IMR-90 (cell line): ENCODE data around the gene RPL4. TPM values are rescaled to one million over a fixed set of nuclear protein-coding genes. Genes with fewer than 3 reads are reported as not detected.

Source experiments
- ATAC-seq: fragments of 200-7000 bp; cut with Tn5 transposase; 2 replicates; pipeline ENCODE4 v1.9.1; 2020; ENCODE audit warnings: low read depth, mild to moderate bottlenecking, moderate library complexity
- BruUV-seq: library from RNA; stranded (reverse); fragments of 400-500 nt; replicated peaks from 2 replicates; lab custom pipeline; 2021; lab: Mats Ljungman, UMichigan
- CTCF ChIA-PET: fragments of 300-600 bp; formaldehyde crosslinking; extraction: SDS; loops from one replicate; lab custom pipeline; 2021; ENCODE audit warnings: antibody characterized with exemption; lab: Yijun Ruan, JAX
- POLR2A ChIA-PET: fragments of 300-600 bp; sonication (Branson Sonifier 250); formaldehyde crosslinking; loops from one replicate; lab custom pipeline; 2022; ENCODE audit warnings: antibody characterized with exemption; ENCODE audit not compliant: unreplicated experiment; lab: Charles Lee
- DNase-seq: peaks from one replicate; pipeline ENCODE4 v3.0.0; 2013
- H2AFZ ChIP-seq: replicated peaks from 2 replicates; pipeline ENCODE3; 2013; ENCODE audit warnings: low read length, mild to moderate bottlenecking; ENCODE audit not compliant: poor library complexity
- H2AK5ac ChIP-seq: 2 replicates; pipeline ENCODE4 v1.6.1; 2013; ENCODE audit warnings: low read depth, low read length, inconsistent platforms
- H2AK9ac ChIP-seq: replicated peaks from 2 replicates; pipeline ENCODE3; 2013; ENCODE audit warnings: mild to moderate bottlenecking, low read depth, low read length, moderate library complexity; ENCODE audit not compliant: poor library complexity
- H2BK120ac ChIP-seq: 2 replicates; pipeline ENCODE4 v1.6.1; 2013; ENCODE audit warnings: low read depth, low read length, inconsistent platforms
- H2BK15ac ChIP-seq: 3 replicates; pipeline ENCODE4 v1.6.1; 2013; ENCODE audit warnings: low read depth, low read length, inconsistent platforms
- H2BK20ac ChIP-seq: 2 replicates; pipeline ENCODE4 v1.6.1; 2013; ENCODE audit warnings: low read depth, mild to moderate bottlenecking, inconsistent platforms, low read length, moderate library complexity
- H2BK5ac ChIP-seq: 2 replicates; pipeline ENCODE4 v1.6.1; 2013; ENCODE audit warnings: mild to moderate bottlenecking, low read depth, low read length, inconsistent platforms; ENCODE audit not compliant: poor library complexity, severe bottlenecking
- H3K14ac ChIP-seq: replicated peaks from 2 replicates; pipeline ENCODE4 v1.6.1; 2013; ENCODE audit warnings: low read depth, low read length, inconsistent platforms
- H3K18ac ChIP-seq: 2 replicates; pipeline ENCODE4 v1.6.1; 2013; ENCODE audit warnings: low read depth, low read length, control low read depth
- H3K23ac ChIP-seq: 2 replicates; pipeline ENCODE4 v1.6.1; 2013; ENCODE audit warnings: low read depth, low read length, inconsistent platforms
- H3K27ac ChIP-seq: 2 replicates; pipeline ENCODE4 v1.5.1; 2013; ENCODE audit warnings: mild to moderate bottlenecking, control low read depth, low read length; ENCODE audit not compliant: insufficient read depth
- H3K27me3 ChIP-seq: 2 replicates; pipeline ENCODE4 v1.6.1; 2013; ENCODE audit warnings: low read length; ENCODE audit not compliant: control insufficient read depth, insufficient read depth
- H3K36me3 ChIP-seq: 2 replicates; pipeline ENCODE4 v1.6.1; 2013; ENCODE audit warnings: low read length, mixed read lengths; ENCODE audit not compliant: control insufficient read depth, insufficient read depth
- H3K4ac ChIP-seq: 2 replicates; pipeline ENCODE4 v1.6.1; 2013; ENCODE audit warnings: low read depth, low read length, inconsistent platforms
- H3K4me1 ChIP-seq: 2 replicates; pipeline ENCODE4 v1.6.1; 2013; ENCODE audit warnings: low read length, mixed read lengths; ENCODE audit not compliant: control insufficient read depth, insufficient read depth
- H3K4me2 ChIP-seq: 2 replicates; pipeline ENCODE4 v1.6.1; 2013; ENCODE audit warnings: low read depth, mild to moderate bottlenecking, control low read depth, low read length, moderate library complexity
- H3K4me3 ChIP-seq: 2 replicates; pipeline ENCODE4 v1.5.1; 2013; ENCODE audit warnings: low read depth, mild to moderate bottlenecking, control low read depth, low read length, moderate library complexity; ENCODE audit not compliant: insufficient read depth
- H3K56ac ChIP-seq: 2 replicates; pipeline ENCODE4 v1.6.1; 2013; ENCODE audit warnings: low read length, inconsistent platforms; ENCODE audit not compliant: insufficient read depth; ENCODE audit errors: extremely low read depth
- H3K79me1 ChIP-seq, 2 experiments: 2 replicates each; pipeline ENCODE4 v1.6.1; 2013; ENCODE audit warnings: low read length in 2 of 2, inconsistent platforms in 1 of 2, low read depth in 1 of 2
- H3K9ac ChIP-seq: 2 replicates; pipeline ENCODE4 v1.6.1; 2013; ENCODE audit warnings: low read depth, low read length, control low read depth
- H3K9me1 ChIP-seq: 2 replicates; pipeline ENCODE4 v1.6.1; 2013; ENCODE audit warnings: low read length, inconsistent platforms; ENCODE audit not compliant: insufficient read depth
- H3K9me3 ChIP-seq: 2 replicates; pipeline ENCODE4 v1.6.1; 2013; ENCODE audit warnings: low read length; ENCODE audit not compliant: control insufficient read depth, insufficient read depth
- H4K20me1 ChIP-seq: 2 replicates; pipeline ENCODE4 v1.6.1; 2013; ENCODE audit warnings: low read length, inconsistent platforms; ENCODE audit not compliant: insufficient read depth
- H4K5ac ChIP-seq: 2 replicates; pipeline ENCODE4 v1.6.1; 2013; ENCODE audit warnings: mild to moderate bottlenecking, low read depth, low read length, control low read depth
- H4K8ac ChIP-seq, 2 experiments: 2 replicates each; pipeline ENCODE4 v1.6.1; 2013; ENCODE audit warnings: low read depth in 2 of 2, low read length in 2 of 2, control low read depth in 1 of 2, inconsistent platforms in 1 of 2
- H4K91ac ChIP-seq: 2 replicates; pipeline ENCODE4 v1.6.1; 2013; ENCODE audit warnings: low read depth, low read length, inconsistent platforms; ENCODE audit not compliant: insufficient read depth
- BHLHE40 ChIP-seq: fragments of 150-350 bp; IDR thresholded peaks from 2 replicates; pipeline ENCODE4 v1.6.1; 2016; ENCODE audit warnings: mild to moderate bottlenecking, low read depth, low read length
- CEBPB ChIP-seq: IDR thresholded peaks from 2 replicates; pipeline ENCODE4 v1.6.1; 2012; ENCODE audit warnings: low read depth, low read length, improper control_type of control experiment
- CHD1 ChIP-seq: IDR thresholded peaks from 2 replicates; pipeline ENCODE4 v1.6.1; 2012; ENCODE audit warnings: low read depth, low read length, improper control_type of control experiment
- FOS ChIP-seq: fragments of 150-350 bp; IDR thresholded peaks from 2 replicates; pipeline ENCODE4 v1.6.1; 2016; ENCODE audit warnings: low read depth, low read length
- MAFK ChIP-seq: IDR thresholded peaks from 2 replicates; pipeline ENCODE4 v1.6.1; 2012; ENCODE audit warnings: low read depth, low read length, improper control_type of control experiment
- MAZ ChIP-seq: IDR thresholded peaks from 2 replicates; pipeline ENCODE4 v1.6.1; 2012; ENCODE audit warnings: low read depth, mild to moderate bottlenecking, low read length, improper control_type of control experiment, moderate library complexity, borderline replicate concordance
- MXI1 ChIP-seq: IDR thresholded peaks from 2 replicates; pipeline ENCODE4 v1.6.1; 2012; ENCODE audit warnings: low read depth, mild to moderate bottlenecking, low read length, moderate library complexity, borderline replicate concordance
- NFE2L2 ChIP-seq: fragments of 150-350 bp; IDR thresholded peaks from 2 replicates; pipeline ENCODE4 v1.6.1; 2016; ENCODE audit warnings: low read depth, mild to moderate bottlenecking, low read length
- POLR2A ChIP-seq: IDR thresholded peaks from 2 replicates; pipeline ENCODE4 v1.6.1; 2012; ENCODE audit warnings: mild to moderate bottlenecking, low read depth, low read length
- RAD21 ChIP-seq: IDR thresholded peaks from 2 replicates; pipeline ENCODE4 v1.6.1; 2012; ENCODE audit warnings: low read length, improper control_type of control experiment
- RCOR1 ChIP-seq: IDR thresholded peaks from 2 replicates; pipeline ENCODE4 v1.6.1; 2012; ENCODE audit warnings: mild to moderate bottlenecking, low read length, improper control_type of control experiment; ENCODE audit not compliant: insufficient replicate concordance
- RFX5 ChIP-seq: IDR thresholded peaks from 2 replicates; pipeline ENCODE4 v1.8.0; 2012; ENCODE audit warnings: low read depth, mild to moderate bottlenecking, low read length, moderate library complexity
- SMC3 ChIP-seq: fragments of 150-350 bp; IDR thresholded peaks from 2 replicates; pipeline ENCODE4 v1.6.1; 2016; ENCODE audit warnings: low read depth, mild to moderate bottlenecking, antibody characterized with exemption, low read length, moderate library complexity
- WGBS, 2 experiments: methylation state at CpG; one replicate each; pipeline versions ENCODE4 v1.1.5 to v1.1.7; 2013; ENCODE audit warnings: missing lambda C conversion rate in 2 of 2; ENCODE audit not compliant: insufficient read length in 1 of 2; ENCODE audit errors: extremely low coverage in 2 of 2; 5-methylcytosine and 5-hydroxymethylcytosine counted together
- dilution Hi-C: fragments of 300-500 bp; cut with HindIII; formaldehyde crosslinking; loops from one replicate; pipeline ENCODE4 v1.14.3; 2018; ENCODE audit warnings: low sequenced_read_pairs; ENCODE audit not compliant: unreplicated experiment
- in situ Hi-C: fragments of 300-500 bp; cut with MboI; formaldehyde crosslinking; loops from 3 replicates; pipeline ENCODE4 v1.14.3; 2019; ENCODE audit warnings: low sequenced_read_pairs, inconsistent platforms, mixed read lengths
- intact Hi-C: fragments of 100-400 bp; cut with micrococcal nuclease; formaldehyde crosslinking; loops from 2 replicates; pipeline ENCODE4 v1.10.0; 2022
- polyA plus RNA-seq, 3 experiments: library from polyadenylated mRNA; depleted of rRNA; stranded (reverse); fragments of >200 nt; gene quantifications; 2 replicates each; pipeline ENCODE4 v1.2.3, GENCODE V29; 2012; ENCODE audit warnings: low replicate concordance in 1 of 3
- total RNA-seq: library from RNA; depleted of rRNA; stranded (reverse); fragments of >200 nt; gene quantifications from 2 replicates; pipeline ENCODE4 v1.2.3, GENCODE V29; 2012
- TF ChIP-seq, protein P1 (sequence below): fragments of 150-350 bp; IDR thresholded peaks from 2 replicates; pipeline ENCODE4 v1.6.1; 2017; ENCODE audit warnings: mild to moderate bottlenecking, antibody characterized with exemption, low read length, low read depth
- TF ChIP-seq, protein P2 (sequence below): fragments of 150-350 bp; IDR thresholded peaks from 2 replicates; pipeline ENCODE4 v1.6.1; 2016; ENCODE audit warnings: low read depth, mild to moderate bottlenecking, low read length, moderate library complexity, borderline replicate concordance
- TF ChIP-seq, protein P3 (sequence below): conservative IDR thresholded peaks from 2 replicates; pipeline ENCODE4 v1.5.1; 2012; ENCODE audit warnings: mild to moderate bottlenecking, low read depth, low read length, improper control_type of control experiment

Gene RPL4
- total and polyA plus RNA-seq, 2 of the 4 experiments (the other 2 are of a cell fraction), result 4,083 to 13,244 TPM

DNA sequence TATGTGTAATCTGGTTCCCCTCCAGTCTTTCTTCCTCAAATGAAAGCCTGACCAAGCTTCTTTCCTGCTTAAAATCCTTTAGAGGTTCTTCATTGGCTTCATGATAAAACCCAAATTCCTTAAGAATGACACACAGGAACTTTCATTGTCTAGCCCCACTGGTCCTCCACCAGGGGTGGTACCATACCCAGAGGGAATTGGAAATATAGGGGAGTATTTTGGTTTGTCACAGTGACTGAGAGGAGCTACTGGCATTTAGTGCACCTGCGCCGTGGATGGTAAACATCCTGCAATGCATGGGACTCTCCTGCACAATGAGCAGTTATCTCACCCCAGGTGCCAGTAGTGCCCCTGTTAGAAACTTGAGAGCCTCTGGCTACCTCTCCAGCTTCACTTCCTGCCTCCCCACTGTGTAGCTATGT is 11.3 kb upstream of the RPL4 start:
- Histone ChIP-seq H3K4me3 (no peak overlapping the region), H4K5ac (no peak overlapping the region), H4K20me1 (no peaks in the 10 kb centered on the region), H2AFZ (no peak overlapping the region), H3K14ac (no peak overlapping the region), H2AK5ac (no peak overlapping the region), H3K56ac (no peak overlapping the region), H2BK20ac (no peak overlapping the region), H3K4ac (no peak overlapping the region), H3K23ac (no peak overlapping the region), H4K8ac (no peak overlapping the region), H3K4me1 (no peaks in the 10 kb centered on the region), H3K9ac (no peak overlapping the region), H4K91ac (no peak overlapping the region), H2BK120ac (no peak overlapping the region), H3K79me1 (peaks cover 0 to 15% of the 10 kb centered on the region in 2 experiments; a peak in 2 of 4 replicates), H3K18ac (no peak overlapping the region), H2AK9ac (peak overlapping the region; percentile 23), H3K4me2 (no peak overlapping the region), H3K9me1 (no peaks in the 10 kb centered on the region), H3K27ac (no peak overlapping the region), H2BK15ac (no peak overlapping the region), H3K27me3 (no peaks in the 10 kb centered on the region), H3K9me3 (no peaks in the 10 kb centered on the region), H2BK5ac (no peak overlapping the region), H3K36me3 (peaks cover 10% of the 10 kb centered on the region)
- TF ChIP-seq SMC3, result no peak
- no peak for TF ChIP-seq NFE2L2
- TF ChIP-seq FOS, result no peak
- TF ChIP-seq CEBPB, result no peak
- no peak for TF ChIP-seq RAD21
- no peak for TF ChIP-seq CHD1
- no peak for TF ChIP-seq RCOR1
- no peak for TF ChIP-seq POLR2A
- TF ChIP-seq, protein P1, sequence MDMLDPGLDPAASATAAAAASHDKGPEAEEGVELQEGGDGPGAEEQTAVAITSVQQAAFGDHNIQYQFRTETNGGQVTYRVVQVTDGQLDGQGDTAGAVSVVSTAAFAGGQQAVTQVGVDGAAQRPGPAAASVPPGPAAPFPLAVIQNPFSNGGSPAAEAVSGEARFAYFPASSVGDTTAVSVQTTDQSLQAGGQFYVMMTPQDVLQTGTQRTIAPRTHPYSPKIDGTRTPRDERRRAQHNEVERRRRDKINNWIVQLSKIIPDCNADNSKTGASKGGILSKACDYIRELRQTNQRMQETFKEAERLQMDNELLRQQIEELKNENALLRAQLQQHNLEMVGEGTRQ, result no peak
- TF ChIP-seq MAZ, result no peak
- TF ChIP-seq BHLHE40, result no peak
- TF ChIP-seq MAFK, result no peak
- TF ChIP-seq, protein P2, sequence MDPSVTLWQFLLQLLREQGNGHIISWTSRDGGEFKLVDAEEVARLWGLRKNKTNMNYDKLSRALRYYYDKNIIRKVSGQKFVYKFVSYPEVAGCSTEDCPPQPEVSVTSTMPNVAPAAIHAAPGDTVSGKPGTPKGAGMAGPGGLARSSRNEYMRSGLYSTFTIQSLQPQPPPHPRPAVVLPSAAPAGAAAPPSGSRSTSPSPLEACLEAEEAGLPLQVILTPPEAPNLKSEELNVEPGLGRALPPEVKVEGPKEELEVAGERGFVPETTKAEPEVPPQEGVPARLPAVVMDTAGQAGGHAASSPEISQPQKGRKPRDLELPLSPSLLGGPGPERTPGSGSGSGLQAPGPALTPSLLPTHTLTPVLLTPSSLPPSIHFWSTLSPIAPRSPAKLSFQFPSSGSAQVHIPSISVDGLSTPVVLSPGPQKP, result no peak
- no peak for TF ChIP-seq RFX5
- no peak for TF ChIP-seq MXI1
- TF ChIP-seq, protein P3, sequence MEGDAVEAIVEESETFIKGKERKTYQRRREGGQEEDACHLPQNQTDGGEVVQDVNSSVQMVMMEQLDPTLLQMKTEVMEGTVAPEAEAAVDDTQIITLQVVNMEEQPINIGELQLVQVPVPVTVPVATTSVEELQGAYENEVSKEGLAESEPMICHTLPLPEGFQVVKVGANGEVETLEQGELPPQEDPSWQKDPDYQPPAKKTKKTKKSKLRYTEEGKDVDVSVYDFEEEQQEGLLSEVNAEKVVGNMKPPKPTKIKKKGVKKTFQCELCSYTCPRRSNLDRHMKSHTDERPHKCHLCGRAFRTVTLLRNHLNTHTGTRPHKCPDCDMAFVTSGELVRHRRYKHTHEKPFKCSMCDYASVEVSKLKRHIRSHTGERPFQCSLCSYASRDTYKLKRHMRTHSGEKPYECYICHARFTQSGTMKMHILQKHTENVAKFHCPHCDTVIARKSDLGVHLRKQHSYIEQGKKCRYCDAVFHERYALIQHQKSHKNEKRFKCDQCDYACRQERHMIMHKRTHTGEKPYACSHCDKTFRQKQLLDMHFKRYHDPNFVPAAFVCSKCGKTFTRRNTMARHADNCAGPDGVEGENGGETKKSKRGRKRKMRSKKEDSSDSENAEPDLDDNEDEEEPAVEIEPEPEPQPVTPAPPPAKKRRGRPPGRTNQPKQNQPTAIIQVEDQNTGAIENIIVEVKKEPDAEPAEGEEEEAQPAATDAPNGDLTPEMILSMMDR, result no peak
- WGBS, 2 experiments, result no CpG with 5 or more reads among the region's 2 CpGs
- dilution Hi-C loops (no loop called here), in situ Hi-C loops (no loop called here), intact Hi-C loops (no loop called here)
- DNase-seq (no peak), ATAC-seq (no peak)
- no TSS peak for BruUV-seq
- ChIA-PET POLR2A (no interaction called here), CTCF (no interaction called here)
